PC-9 (cell line): ENCODE results near the gene ACP6.

Source experiments
- EZH2 ChIP-seq: fragments of 200-600 bp; sonication (generic); IDR thresholded peaks from 2 replicates; pipeline ENCODE4 v1.8.0; 2017; ENCODE audit warnings: antibody characterized with exemption, low read depth
- TF ChIP-seq, protein P1 (sequence below): fragments of 200-600 bp; sonication (generic); conservative IDR thresholded peaks from 2 replicates; pipeline ENCODE4 v1.6.1; 2017; ENCODE audit warnings: mixed run types, antibody characterized with exemption, mild to moderate bottlenecking, moderate library complexity

DNA sequence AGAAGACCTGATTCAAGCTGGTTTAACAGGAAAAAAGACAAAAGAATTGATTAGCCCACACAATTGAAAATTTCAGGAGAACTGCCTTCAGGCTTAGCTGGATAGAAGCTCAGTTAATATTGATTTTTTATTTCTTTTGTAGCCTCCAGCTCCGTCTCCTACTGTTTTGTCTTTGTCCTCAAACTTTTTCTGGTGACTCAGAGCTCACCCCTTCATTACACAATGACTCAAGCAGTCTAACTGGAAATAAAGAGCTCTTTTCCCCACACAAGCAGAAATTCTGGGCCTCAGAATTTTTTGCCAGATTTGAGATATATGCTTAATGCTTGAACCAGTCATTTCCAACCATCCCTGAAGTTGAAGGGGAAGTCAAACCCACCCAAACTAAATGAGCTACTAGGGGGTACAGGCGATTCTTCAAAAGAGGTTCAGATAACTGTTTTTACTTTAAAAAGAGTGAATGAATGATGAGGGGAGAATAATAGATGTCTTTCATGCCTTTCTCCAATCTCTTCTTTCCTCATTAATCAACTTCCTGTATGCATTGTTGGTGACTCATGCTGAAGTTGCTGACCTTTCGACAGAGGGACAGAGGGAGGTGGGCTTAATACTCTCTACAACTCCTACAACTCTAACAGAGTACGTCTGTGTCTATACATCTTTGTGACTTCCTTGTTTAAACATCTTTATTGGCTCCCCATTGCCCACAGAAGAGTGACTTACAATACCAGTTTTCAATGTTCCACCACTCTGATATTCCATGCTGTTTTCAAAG, 6.2 kb upstream of the ACP6 start:
- TF ChIP-seq, protein P1, sequence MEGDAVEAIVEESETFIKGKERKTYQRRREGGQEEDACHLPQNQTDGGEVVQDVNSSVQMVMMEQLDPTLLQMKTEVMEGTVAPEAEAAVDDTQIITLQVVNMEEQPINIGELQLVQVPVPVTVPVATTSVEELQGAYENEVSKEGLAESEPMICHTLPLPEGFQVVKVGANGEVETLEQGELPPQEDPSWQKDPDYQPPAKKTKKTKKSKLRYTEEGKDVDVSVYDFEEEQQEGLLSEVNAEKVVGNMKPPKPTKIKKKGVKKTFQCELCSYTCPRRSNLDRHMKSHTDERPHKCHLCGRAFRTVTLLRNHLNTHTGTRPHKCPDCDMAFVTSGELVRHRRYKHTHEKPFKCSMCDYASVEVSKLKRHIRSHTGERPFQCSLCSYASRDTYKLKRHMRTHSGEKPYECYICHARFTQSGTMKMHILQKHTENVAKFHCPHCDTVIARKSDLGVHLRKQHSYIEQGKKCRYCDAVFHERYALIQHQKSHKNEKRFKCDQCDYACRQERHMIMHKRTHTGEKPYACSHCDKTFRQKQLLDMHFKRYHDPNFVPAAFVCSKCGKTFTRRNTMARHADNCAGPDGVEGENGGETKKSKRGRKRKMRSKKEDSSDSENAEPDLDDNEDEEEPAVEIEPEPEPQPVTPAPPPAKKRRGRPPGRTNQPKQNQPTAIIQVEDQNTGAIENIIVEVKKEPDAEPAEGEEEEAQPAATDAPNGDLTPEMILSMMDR = no peak
- no peak for TF ChIP-seq EZH2
